Trophoblast cell (in vitro differentiated cells and primary cell): ENCODE data around the gene EEF1AKMT2.

Experiments
- DNase-seq, 2 donors: peaks; one replicate each; pipeline ENCODE4 v3.0.0-alpha.2; 2016
- H2AFZ ChIP-seq: 2 replicates; pipeline ENCODE4 v1.6.1; 2013; ENCODE audit warnings: low read length, moderate library complexity, mild to moderate bottlenecking; ENCODE audit not compliant: insufficient read depth, poor library complexity
- H2AK5ac ChIP-seq: 2 replicates; pipeline ENCODE4 v1.6.1; 2013; ENCODE audit warnings: mild to moderate bottlenecking, low read length
- H2BK120ac ChIP-seq: 2 replicates; pipeline ENCODE4 v1.6.1; 2013; ENCODE audit warnings: low read length, mild to moderate bottlenecking, moderate library complexity; ENCODE audit not compliant: insufficient read depth, poor library complexity
- H2BK12ac ChIP-seq: 2 replicates; pipeline ENCODE4 v1.6.1; 2013; ENCODE audit warnings: mild to moderate bottlenecking, low read length, moderate library complexity
- H2BK5ac ChIP-seq: 2 replicates; pipeline ENCODE4 v1.6.1; 2013; ENCODE audit warnings: low read length, low read depth, moderate library complexity, mild to moderate bottlenecking; ENCODE audit not compliant: poor library complexity
- H3K14ac ChIP-seq: 2 replicates; pipeline ENCODE4 v1.6.1; 2013; ENCODE audit warnings: mild to moderate bottlenecking, low read length
- H3K18ac ChIP-seq: 2 replicates; pipeline ENCODE4 v1.6.1; 2013; ENCODE audit warnings: mild to moderate bottlenecking, low read length
- H3K23ac ChIP-seq: 2 replicates; pipeline ENCODE4 v1.6.1; 2013; ENCODE audit warnings: low read length
- H3K27ac ChIP-seq: 2 replicates; pipeline ENCODE4 v1.5.1; 2013; ENCODE audit warnings: low read depth, mild to moderate bottlenecking, inconsistent platforms, low read length, moderate library complexity
- H3K27me3 ChIP-seq: 2 replicates; pipeline ENCODE4 v1.6.1; 2013; ENCODE audit warnings: inconsistent platforms, mild to moderate bottlenecking, low read length, moderate library complexity; ENCODE audit not compliant: insufficient read depth
- H3K36me3 ChIP-seq, 2 experiments: 1 replicate in 1 of 2; 2 replicates in 1 of 2; pipeline ENCODE4 v1.6.1; 2013; ENCODE audit warnings: low read length in 2 of 2, mild to moderate bottlenecking in 2 of 2, moderate library complexity in 1 of 2; ENCODE audit not compliant: insufficient read depth in 2 of 2, control insufficient read depth in 1 of 2
- H3K4ac ChIP-seq: 2 replicates; pipeline ENCODE4 v1.6.1; 2013; ENCODE audit warnings: low read depth, mild to moderate bottlenecking, low read length, moderate library complexity
- H3K4me1 ChIP-seq, 2 experiments: 1 replicate in 1 of 2; 2 replicates in 1 of 2; pipeline ENCODE4 v1.6.1; 2013; ENCODE audit warnings: low read length in 2 of 2, mild to moderate bottlenecking in 2 of 2, moderate library complexity in 1 of 2; ENCODE audit not compliant: insufficient read depth in 2 of 2, control insufficient read depth in 1 of 2
- H3K4me2 ChIP-seq: 2 replicates; pipeline ENCODE4 v1.6.1; 2013; ENCODE audit warnings: inconsistent platforms, mild to moderate bottlenecking, low read length, moderate library complexity
- H3K4me3 ChIP-seq: 2 replicates; pipeline ENCODE4 v1.5.1; 2013; ENCODE audit warnings: mild to moderate bottlenecking, low read depth, low read length, inconsistent platforms
- H3K79me1 ChIP-seq: one replicate; pipeline ENCODE4 v1.6.1; 2013; ENCODE audit warnings: low read length
- H3K79me2 ChIP-seq: 2 replicates; pipeline ENCODE4 v1.6.1; 2013; ENCODE audit warnings: low read length, mild to moderate bottlenecking; ENCODE audit not compliant: control insufficient read depth, insufficient read depth, poor library complexity
- H3K9ac ChIP-seq: 2 replicates; pipeline ENCODE4 v1.6.1; 2013; ENCODE audit warnings: mild to moderate bottlenecking, low read length
- H3K9me3 ChIP-seq: 2 replicates; pipeline ENCODE4 v1.6.1; 2013; ENCODE audit warnings: low read depth, mild to moderate bottlenecking, control low read depth, inconsistent platforms, low read length; ENCODE audit not compliant: insufficient read depth
- H4K12ac ChIP-seq: 2 replicates; pipeline ENCODE4 v1.6.1; 2013; ENCODE audit warnings: low read depth, mild to moderate bottlenecking, low read length, moderate library complexity
- H4K8ac ChIP-seq: 2 replicates; pipeline ENCODE4 v1.6.1; 2013; ENCODE audit warnings: low read depth, mild to moderate bottlenecking, low read length, moderate library complexity
- H4K91ac ChIP-seq: one replicate; pipeline ENCODE4 v1.6.1; 2013; ENCODE audit warnings: low read depth, mild to moderate bottlenecking, low read length, moderate library complexity
- WGBS: extraction: QIAGEN DNeasy Blood & Tissue Kit; methylation state at CpG from one replicate; pipeline ENCODE4 v1.1.7; 2013; ENCODE audit warnings: missing lambda C conversion rate; ENCODE audit not compliant: insufficient read length, insufficient coverage; ENCODE audit errors: extremely low coverage; 5-methylcytosine and 5-hydroxymethylcytosine counted together

EEF1AKMT2 gene

GRCh38 chr10:124741922-124742412, 49.7 kb downstream of the EEF1AKMT2 start:
- H3K4ac ChIP-seq = no peak overlapping the region
- H4K91ac ChIP-seq = no peak overlapping the region
- no peak overlapping the region for H2BK120ac ChIP-seq
- peaks cover 7% of the 10 kb centered on the region for H3K79me2 ChIP-seq
- peaks cover 7% of the 10 kb centered on the region for H3K79me1 ChIP-seq
- no peak overlapping the region for H3K4me3 ChIP-seq
- no peak overlapping the region for H4K8ac ChIP-seq
- H3K14ac ChIP-seq = no peak overlapping the region
- no peak overlapping the region for H2AK5ac ChIP-seq
- no peak overlapping the region for H3K27ac ChIP-seq
- no peak overlapping the region for H3K4me2 ChIP-seq
- no peaks in the 10 kb centered on the region for H3K36me3 ChIP-seq
- H2BK5ac ChIP-seq = no peak overlapping the region
- no peak overlapping the region for H3K18ac ChIP-seq
- H3K27me3 ChIP-seq = no peaks in the 10 kb centered on the region
- no peak overlapping the region for H3K23ac ChIP-seq
- no peak overlapping the region for H2AFZ ChIP-seq
- no peak overlapping the region for H2BK12ac ChIP-seq
- no peak for DNase-seq
- H3K9me3 ChIP-seq = peaks cover 5% of the 10 kb centered on the region
- no peak overlapping the region for H4K12ac ChIP-seq
- peaks cover 10% of the 10 kb centered on the region in 2 experiments for H3K4me1 ChIP-seq
- no peak overlapping the region for H3K9ac ChIP-seq
- WGBS = no CpG with 5 or more reads among the region's 9 CpGs

DNA sequence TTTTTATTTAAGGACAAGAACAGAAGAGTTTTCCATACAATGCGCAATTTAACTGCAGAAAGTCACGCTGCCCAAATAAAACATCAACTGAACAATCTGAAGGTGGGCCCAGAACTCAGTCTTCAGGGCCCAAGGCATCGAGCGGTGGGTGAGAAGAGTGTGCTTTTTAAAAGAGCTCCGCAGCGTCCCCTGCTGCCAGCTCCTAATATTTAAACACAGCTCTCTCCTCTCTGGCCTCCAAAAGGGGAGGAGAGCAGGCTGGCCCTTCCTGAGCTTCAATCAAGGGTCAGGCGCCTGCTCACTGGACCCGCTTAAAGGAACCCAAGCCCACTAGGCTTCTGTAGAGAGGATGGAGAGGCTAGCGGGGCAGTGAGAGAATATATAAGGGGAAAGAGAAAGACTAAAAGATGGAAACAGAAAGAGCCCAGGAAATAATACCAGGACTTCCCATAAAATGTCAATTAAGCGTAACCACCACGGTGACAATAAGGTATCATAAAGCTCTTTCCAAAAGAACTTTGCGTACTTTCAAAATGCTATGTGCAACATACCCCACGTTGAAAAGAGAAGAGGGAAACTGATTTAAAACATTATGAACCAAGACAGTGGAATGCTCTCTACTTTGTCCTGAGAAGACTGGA, 50.3 kb downstream of the EEF1AKMT2 start:
- Histone ChIP-seq H3K36me3 (no peaks in the 10 kb centered on the region), H3K27me3 (no peaks in the 10 kb centered on the region), H2AK5ac (no peak overlapping the region), H3K79me2 (peaks cover 7% of the 10 kb centered on the region), H4K12ac (no peak overlapping the region), H3K4me1 (peaks cover 10% of the 10 kb centered on the region in 2 experiments), H2BK5ac (no peak overlapping the region), H4K91ac (no peak overlapping the region), H2BK120ac (no peak overlapping the region), H3K79me1 (peaks cover 7% of the 10 kb centered on the region), H2BK12ac (no peak overlapping the region), H3K4ac (no peak overlapping the region), H3K14ac (no peak overlapping the region), H3K27ac (no peak overlapping the region), H4K8ac (no peak overlapping the region), H2AFZ (no peak overlapping the region), H3K18ac (no peak overlapping the region), H3K4me3 (no peak overlapping the region), H3K9ac (no peak overlapping the region), H3K9me3 (peaks cover 5% of the 10 kb centered on the region), H3K4me2 (no peak overlapping the region), H3K23ac (no peak overlapping the region)
- no CpG with 5 or more reads among the region's 13 CpGs for WGBS
- peak; percentile 76 to 91 for DNase-seq

DNA sequence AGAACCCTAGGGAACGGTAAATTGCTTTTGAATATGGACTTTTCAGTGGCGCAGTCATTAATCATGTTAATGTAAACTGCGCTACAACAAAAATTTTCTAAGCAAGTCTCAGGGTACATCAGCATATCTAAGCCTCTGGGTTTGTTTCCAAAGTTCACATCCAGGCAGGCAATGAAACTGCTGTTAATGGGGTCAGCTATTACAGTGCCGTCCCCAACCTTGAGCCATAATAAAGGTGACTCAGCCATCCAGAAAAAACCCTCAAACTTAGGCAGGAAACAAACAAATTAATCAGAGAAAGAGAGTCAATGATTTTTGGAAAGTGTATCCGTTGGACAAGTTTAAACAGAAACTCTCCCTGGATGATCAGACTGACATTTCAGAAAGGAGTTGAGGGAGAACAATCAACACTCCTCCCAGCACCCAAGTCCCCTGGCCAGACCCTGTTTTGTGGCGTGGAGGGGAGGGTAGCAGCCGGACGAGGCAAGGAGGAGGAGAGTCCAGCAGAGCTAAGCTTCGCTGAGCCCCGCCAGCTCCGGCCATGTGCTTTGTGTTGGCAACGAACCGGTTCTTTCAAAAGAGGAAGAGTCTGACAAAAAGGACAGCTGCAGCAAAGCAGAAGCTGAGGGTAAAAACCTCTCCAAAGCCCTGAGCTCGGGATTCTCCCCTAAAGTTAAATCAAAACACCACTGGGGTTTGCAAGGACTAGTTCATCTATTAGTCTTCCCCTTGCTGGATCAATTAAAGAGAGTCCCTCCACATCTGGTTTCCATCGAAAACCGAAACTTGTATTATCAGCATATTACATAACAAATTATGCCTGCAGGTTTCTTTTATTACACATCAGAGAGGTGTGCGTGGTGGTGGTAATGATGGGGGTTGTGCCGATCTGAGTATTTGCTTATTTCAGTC, 51.1 kb downstream of the EEF1AKMT2 start:
- Histone ChIP-seq H2BK5ac (no peak overlapping the region), H3K18ac (no peak overlapping the region), H3K4ac (no peak overlapping the region), H3K4me3 (no peak overlapping the region), H3K4me1 (peaks cover 11 to 14% of the 10 kb centered on the region in 2 experiments), H2AFZ (no peak overlapping the region), H3K79me2 (peaks cover 7% of the 10 kb centered on the region), H2BK120ac (no peak overlapping the region), H4K8ac (no peak overlapping the region), H3K9ac (no peak overlapping the region), H3K27me3 (no peaks in the 10 kb centered on the region), H3K4me2 (no peak overlapping the region), H4K12ac (no peak overlapping the region), H3K14ac (no peak overlapping the region), H2BK12ac (no peak overlapping the region), H3K79me1 (peaks cover 7% of the 10 kb centered on the region), H3K36me3 (no peaks in the 10 kb centered on the region), H4K91ac (no peak overlapping the region), H3K23ac (no peak overlapping the region), H3K9me3 (peaks cover 5% of the 10 kb centered on the region), H2AK5ac (no peak overlapping the region), H3K27ac (no peak overlapping the region)
- DNase-seq = no peak
- no CpG with 5 or more reads among the region's 18 CpGs for WGBS

DNA sequence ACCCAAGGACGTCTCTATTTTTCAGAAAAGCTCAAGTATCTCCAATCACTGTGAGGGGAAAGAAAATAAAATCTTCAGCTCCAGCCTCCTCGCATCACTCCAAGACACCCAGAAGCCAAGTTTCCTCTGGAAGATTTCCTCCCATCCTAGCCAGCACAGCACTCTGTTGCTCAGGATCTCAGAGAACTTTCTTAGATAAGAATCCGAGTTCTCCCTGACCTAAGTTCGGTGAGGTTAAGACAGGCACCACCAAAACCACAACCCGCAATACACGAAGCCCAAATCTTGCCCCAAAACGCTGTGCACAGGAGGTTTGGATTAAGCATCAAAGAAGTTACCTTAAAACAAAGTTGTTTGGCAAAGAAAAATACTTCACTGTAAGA, 51.7 kb downstream of the EEF1AKMT2 start:
- Histone ChIP-seq H4K91ac (no peak overlapping the region), H2AK5ac (no peak overlapping the region), H3K4me1 (peaks cover 12 to 13% of the 10 kb centered on the region in 2 experiments), H3K36me3 (no peaks in the 10 kb centered on the region), H3K27me3 (no peaks in the 10 kb centered on the region), H2BK120ac (no peak overlapping the region), H3K79me1 (peaks cover 7% of the 10 kb centered on the region), H3K79me2 (peaks cover 7% of the 10 kb centered on the region), H2BK12ac (no peak overlapping the region), H3K9ac (no peak overlapping the region), H2AFZ (no peak overlapping the region), H3K23ac (no peak overlapping the region), H3K4ac (no peak overlapping the region), H3K4me2 (no peak overlapping the region), H3K18ac (no peak overlapping the region), H2BK5ac (no peak overlapping the region), H3K14ac (no peak overlapping the region), H3K4me3 (no peak overlapping the region), H4K8ac (no peak overlapping the region), H3K9me3 (peaks cover 5% of the 10 kb centered on the region), H4K12ac (no peak overlapping the region), H3K27ac (no peak overlapping the region)
- no peak for DNase-seq
- WGBS = no CpG with 5 or more reads among the region's 7 CpGs
